GM21447 (cell line): ENCODE data around the gene DDIT3.

Source experiments
- ATAC-seq: cut with Tn5 transposase; IDR thresholded peaks from one replicate; pipeline ENCODE4 v1.9.1; 2021; ENCODE audit not compliant: unreplicated experiment

Gene DDIT3

GRCh38 chr12:57487597-57488401 is 32.5 kb downstream of the DDIT3 start, which contains the start of gene MARS1:
Gene MARS1, plus strand, starts transcription at chr12:57488068. Its CDS starts 23 bp downstream, at chr12:57488091.
- peak; percentile 97 for ATAC-seq

GRCh38 chr12:57487055-57487596 is 33.2 kb downstream of the DDIT3 start:
- no peak for ATAC-seq

- no peak for ATAC-seq
Measured at GRCh38 chr12:57485695-57486094, 34.6 kb downstream of the DDIT3 start.

- no peak for ATAC-seq
Measured at GRCh38 chr12:57483466-57483865, 36.8 kb downstream of the DDIT3 start.

- ATAC-seq: no peak
Measured at GRCh38 chr12:57481671-57482070, 38.6 kb downstream of the DDIT3 start.

GRCh38 chr12:57479376-57480115 is 40.8 kb downstream of the DDIT3 start, which contains the start of gene ARHGAP9:
Gene ARHGAP9, minus strand, starts transcription at chr12:57479866. Its CDS starts 460 bp downstream, at chr12:57479406.
- peak; percentile 30 for ATAC-seq

GRCh38 chr12:57479043-57479375 is 41.3 kb downstream of the DDIT3 start:
- ATAC-seq: no peak

- ATAC-seq: peak; percentile 37
Measured at GRCh38 chr12:57477710-57478681, 42.3 kb downstream of the DDIT3 start.

GRCh38 chr12:57476993-57477709 is 43.2 kb downstream of the DDIT3 start:
- ATAC-seq: no peak

GRCh38 chr12:57476162-57476992 is 43.9 kb downstream of the DDIT3 start:
- peak; percentile 36 for ATAC-seq

- ATAC-seq: peak; percentile 9
Measured at GRCh38 chr12:57475271-57476161, 44.8 kb downstream of the DDIT3 start.

- no peak for ATAC-seq
Measured at GRCh38 chr12:57474862-57475261, 45.5 kb downstream of the DDIT3 start.

- ATAC-seq: no peak
Measured at GRCh38 chr12:57474430-57474829, 45.9 kb downstream of the DDIT3 start.

- no peak for ATAC-seq
Measured at GRCh38 chr12:57473886-57474285, 46.4 kb downstream of the DDIT3 start.

- no peak for ATAC-seq
Measured at GRCh38 chr12:57473392-57473791, 46.9 kb downstream of the DDIT3 start.

GRCh38 chr12:57472391-57472790 is 47.9 kb downstream of the DDIT3 start:
- ATAC-seq: no peak

GRCh38 chr12:57471661-57472060 is 48.7 kb downstream of the DDIT3 start:
- no peak for ATAC-seq

GRCh38 chr12:57470970-57471656 is 49.2 kb downstream of the DDIT3 start:
- ATAC-seq: no peak
